Uterus (tissue), 2 donors: Measurements from ENCODE around the gene MITF.

Experiments used
- POLR2A ChIP-seq, 2 donors: fragments of 450-650 bp; IDR thresholded peaks; one replicate each; pipeline ENCODE4 v1.6.1; 2016; ENCODE audit warnings: antibody characterized with exemption in 2 of 2, mild to moderate bottlenecking in 1 of 2, moderate library complexity in 1 of 2
- TF ChIP-seq, protein P1 (sequence below), 4 experiments: fragments of 200-600 bp in 2 of 4; fragments of 450-650 bp in 2 of 4; sonication (generic) in 2 of 4; IDR thresholded peaks; one replicate each; pipeline ENCODE4 v1.5.1; 2016 to 2019; ENCODE audit warnings: antibody characterized with exemption in 4 of 4, mild to moderate bottlenecking in 2 of 4, moderate library complexity in 1 of 4

DNA sequence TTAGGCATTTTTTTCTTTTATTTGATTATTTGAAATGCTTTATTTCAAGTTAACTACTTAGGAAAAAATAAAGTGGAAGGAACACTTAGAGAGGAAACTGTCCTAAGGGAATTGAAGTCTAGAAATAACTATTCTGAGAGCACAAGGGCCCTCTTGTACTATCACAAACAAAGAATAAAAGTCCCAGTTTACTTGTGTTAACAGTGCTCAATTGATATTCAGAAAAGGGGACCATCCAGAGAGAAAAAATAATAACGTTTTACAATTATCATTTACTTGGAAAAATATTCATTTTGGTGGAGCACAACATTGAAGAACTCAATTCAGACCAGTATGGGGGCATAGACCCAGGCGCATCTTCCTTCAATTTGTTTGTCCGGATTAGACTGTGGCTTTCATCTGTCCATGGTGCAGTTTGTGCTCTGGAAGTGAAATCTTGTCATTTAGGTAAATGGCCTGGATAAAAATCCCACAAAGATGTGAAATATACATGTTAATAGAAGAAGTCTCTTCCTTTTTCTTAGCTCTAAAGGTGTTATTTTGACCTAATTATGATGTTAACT is 205.7 kb downstream of the MITF start:
- no peak for TF ChIP-seq POLR2A (IDR thresholded peaks at IDR 0.05)
- TF ChIP-seq, protein P1, sequence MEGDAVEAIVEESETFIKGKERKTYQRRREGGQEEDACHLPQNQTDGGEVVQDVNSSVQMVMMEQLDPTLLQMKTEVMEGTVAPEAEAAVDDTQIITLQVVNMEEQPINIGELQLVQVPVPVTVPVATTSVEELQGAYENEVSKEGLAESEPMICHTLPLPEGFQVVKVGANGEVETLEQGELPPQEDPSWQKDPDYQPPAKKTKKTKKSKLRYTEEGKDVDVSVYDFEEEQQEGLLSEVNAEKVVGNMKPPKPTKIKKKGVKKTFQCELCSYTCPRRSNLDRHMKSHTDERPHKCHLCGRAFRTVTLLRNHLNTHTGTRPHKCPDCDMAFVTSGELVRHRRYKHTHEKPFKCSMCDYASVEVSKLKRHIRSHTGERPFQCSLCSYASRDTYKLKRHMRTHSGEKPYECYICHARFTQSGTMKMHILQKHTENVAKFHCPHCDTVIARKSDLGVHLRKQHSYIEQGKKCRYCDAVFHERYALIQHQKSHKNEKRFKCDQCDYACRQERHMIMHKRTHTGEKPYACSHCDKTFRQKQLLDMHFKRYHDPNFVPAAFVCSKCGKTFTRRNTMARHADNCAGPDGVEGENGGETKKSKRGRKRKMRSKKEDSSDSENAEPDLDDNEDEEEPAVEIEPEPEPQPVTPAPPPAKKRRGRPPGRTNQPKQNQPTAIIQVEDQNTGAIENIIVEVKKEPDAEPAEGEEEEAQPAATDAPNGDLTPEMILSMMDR (IDR thresholded peaks at IDR 0.05), result no peak
